Mucosa of descending colon (tissue), 3 donors: ENCODE results near the gene CELA3A. TPM values are rescaled to one million over a fixed set of nuclear protein-coding genes. Genes with fewer than 3 reads are reported as not detected.

Experiments used
- ATAC-seq: fragments of 200-7000 bp; cut with Tn5 transposase; one replicate; pipeline ENCODE4 v1.9.1; 2020; ENCODE audit warnings: mild to moderate bottlenecking, moderate library complexity
- DNase-seq, 3 donors: peaks; one replicate each; pipeline ENCODE4 v3.0.0-alpha.2; 2020
- H3K36me3 ChIP-seq: fragments of 200-600 bp; one replicate; pipeline ENCODE4 v1.8.0; 2021; ENCODE audit warnings: low read depth, mild to moderate bottlenecking
- H3K4me1 ChIP-seq: fragments of 200-600 bp; one replicate; pipeline ENCODE4 v1.8.0; 2021; ENCODE audit warnings: low read depth, mild to moderate bottlenecking
- H3K4me3 ChIP-seq: fragments of 200-600 bp; one replicate; pipeline ENCODE4 v1.8.0; 2021; ENCODE audit warnings: mild to moderate bottlenecking
- H3K9me3 ChIP-seq: fragments of 200-600 bp; one replicate; pipeline ENCODE4 v1.8.0; 2021; ENCODE audit warnings: mild to moderate bottlenecking
- intact Hi-C, 2 donors: fragments of 100-400 bp; cut with DNase I in 1 of 2; cut with micrococcal nuclease in 1 of 2; formaldehyde crosslinking; loops; one replicate each; pipeline versions ENCODE4 v1.11.0 to v1.11.1; 2022; cut with DNase I, micrococcal nuclease
- total RNA-seq, 3 donors: library from RNA; stranded (reverse); fragmentation: NEBNext Ultra II Directional in 2 of 3; extraction: Animal tissue kit (Norgen Biotek cat#: 25700) in 2 of 3; gene quantifications; one replicate each; pipeline versions ENCODE4 v1.2.1 to v1.2.4, GENCODE V29; 2021 to 2023
- TF ChIP-seq, protein P1 (sequence below): fragments of 200-600 bp; IDR thresholded peaks from one replicate; pipeline ENCODE4 v1.8.0; 2022; ENCODE audit warnings: antibody characterized with exemption, mild to moderate bottlenecking
- donor health status: DM: no; HTN: no; CAD: no; lungs with moderate emphysema.
- donor health status: DM: no; HTN: no; CAD: no.
- donor health status: DM: no; HTN: yes; CAD: no.

Gene CELA3A
- total RNA-seq, 3 donors from 2014 or later = 0.65 to 1.0 TPM; not detected in 1

DNA sequence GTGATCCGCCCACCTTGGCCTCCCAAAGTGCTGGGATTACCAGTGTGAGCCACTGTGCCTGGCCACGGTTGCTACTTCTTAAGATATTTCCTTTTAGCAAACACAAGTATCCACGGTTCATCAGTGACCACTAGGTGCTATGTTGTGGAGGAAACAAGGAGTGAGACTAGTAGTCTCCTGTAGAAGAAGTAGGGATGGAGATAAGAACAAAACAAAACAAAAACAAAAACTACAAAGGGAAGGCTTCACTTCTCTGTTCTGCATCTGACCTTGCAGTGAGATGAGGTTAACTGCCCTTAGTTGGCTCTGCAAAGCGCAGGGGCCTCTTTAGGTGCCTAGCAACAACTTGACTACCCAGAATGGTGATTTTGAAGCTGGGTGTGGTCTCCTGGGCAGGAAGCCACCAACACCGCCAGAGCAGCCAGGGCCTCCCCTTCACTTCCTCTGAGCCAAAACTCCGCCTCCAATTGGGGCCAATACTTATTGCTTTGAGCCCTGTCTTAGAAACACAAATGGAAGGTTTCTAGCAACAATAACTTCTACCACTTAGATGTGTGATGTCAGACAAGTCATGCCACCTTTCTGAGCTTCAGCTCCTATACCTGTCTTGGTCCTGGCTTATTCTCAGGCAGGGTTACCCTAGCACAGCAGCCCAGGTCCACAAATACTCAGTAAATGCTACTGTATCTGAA lies 38.3 kb downstream of the CELA3A start:
- intact Hi-C loops = no loop called here
- TF ChIP-seq, protein P1, sequence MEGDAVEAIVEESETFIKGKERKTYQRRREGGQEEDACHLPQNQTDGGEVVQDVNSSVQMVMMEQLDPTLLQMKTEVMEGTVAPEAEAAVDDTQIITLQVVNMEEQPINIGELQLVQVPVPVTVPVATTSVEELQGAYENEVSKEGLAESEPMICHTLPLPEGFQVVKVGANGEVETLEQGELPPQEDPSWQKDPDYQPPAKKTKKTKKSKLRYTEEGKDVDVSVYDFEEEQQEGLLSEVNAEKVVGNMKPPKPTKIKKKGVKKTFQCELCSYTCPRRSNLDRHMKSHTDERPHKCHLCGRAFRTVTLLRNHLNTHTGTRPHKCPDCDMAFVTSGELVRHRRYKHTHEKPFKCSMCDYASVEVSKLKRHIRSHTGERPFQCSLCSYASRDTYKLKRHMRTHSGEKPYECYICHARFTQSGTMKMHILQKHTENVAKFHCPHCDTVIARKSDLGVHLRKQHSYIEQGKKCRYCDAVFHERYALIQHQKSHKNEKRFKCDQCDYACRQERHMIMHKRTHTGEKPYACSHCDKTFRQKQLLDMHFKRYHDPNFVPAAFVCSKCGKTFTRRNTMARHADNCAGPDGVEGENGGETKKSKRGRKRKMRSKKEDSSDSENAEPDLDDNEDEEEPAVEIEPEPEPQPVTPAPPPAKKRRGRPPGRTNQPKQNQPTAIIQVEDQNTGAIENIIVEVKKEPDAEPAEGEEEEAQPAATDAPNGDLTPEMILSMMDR = no peak
- H3K36me3 ChIP-seq = no peaks in the 10 kb centered on the region
- DNase-seq (peak; percentile 82 to 89 (median 84)), ATAC-seq (peak; percentile 98)
- peaks cover 16% of the 10 kb centered on the region for H3K4me1 ChIP-seq
- H3K9me3 ChIP-seq = no peaks in the 10 kb centered on the region
- H3K4me3 ChIP-seq = no peak overlapping the region

- TF ChIP-seq, protein P1 = no peak
- peaks cover 16% of the 10 kb centered on the region for H3K4me1 ChIP-seq
- intact Hi-C loops = no loop called here
- no peaks in the 10 kb centered on the region for H3K36me3 ChIP-seq
- DNase-seq (no peak), ATAC-seq (no peak)
- no peaks in the 10 kb centered on the region for H3K9me3 ChIP-seq
- H3K4me3 ChIP-seq = no peak overlapping the region
Measured at GRCh38 chr1:22040286-22040623, 38.8 kb downstream of the CELA3A start.

DNA sequence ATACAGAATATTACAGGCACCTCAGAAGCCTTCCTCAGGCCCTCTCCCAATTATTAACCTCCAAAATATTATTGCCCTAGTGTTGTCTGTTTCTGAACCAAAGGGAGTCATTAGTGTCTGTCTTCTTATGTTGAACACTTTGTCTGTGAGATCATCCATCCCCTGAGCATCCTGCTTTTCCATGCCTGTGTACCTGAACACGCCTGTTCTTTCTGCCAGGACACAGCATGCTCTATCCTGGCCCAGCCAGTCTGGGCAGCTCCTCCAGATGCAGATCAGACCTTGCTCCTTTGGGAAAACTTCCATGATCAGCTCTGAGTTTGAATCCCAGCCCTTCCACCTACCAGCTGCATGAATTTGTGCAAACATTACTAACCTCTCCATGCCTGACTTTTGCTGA lies 40.0 kb downstream of the CELA3A start:
- intact Hi-C loops = no loop called here
- no peaks in the 10 kb centered on the region for H3K36me3 ChIP-seq
- no peak overlapping the region for H3K4me3 ChIP-seq
- no peak for ATAC-seq
- no peaks in the 10 kb centered on the region for H3K9me3 ChIP-seq
- DNase-seq = no peak
- peaks cover 16% of the 10 kb centered on the region for H3K4me1 ChIP-seq
- TF ChIP-seq, protein P1 = no peak

DNA sequence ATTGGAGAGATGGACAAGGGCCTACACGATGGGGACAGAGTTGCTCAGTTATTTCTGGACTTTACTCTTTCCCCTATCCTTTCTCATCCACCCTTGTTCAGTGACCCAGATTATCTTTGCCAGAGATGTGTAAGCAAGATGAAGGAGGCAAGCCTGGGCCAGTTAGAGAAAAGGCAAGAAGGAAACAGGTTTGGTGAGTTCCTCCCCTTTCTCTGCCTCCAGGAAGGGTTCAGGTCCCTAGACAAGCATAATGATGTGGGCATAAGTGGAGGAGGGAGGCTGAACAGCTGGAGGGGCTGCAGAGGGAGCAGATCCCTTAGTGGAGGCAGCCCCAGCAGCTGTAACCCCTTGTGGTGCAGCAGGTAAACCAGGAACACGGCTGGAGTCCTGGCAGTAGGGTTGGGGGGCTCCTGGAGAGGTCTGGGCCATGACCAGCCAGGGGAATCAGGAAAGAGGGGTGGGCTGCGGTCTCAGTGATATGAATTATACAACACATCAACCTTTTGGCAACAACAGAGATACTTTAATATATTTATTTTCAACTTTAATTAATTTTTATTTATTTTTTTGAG lies 41.8 kb downstream of the CELA3A start:
- no peak overlapping the region for H3K4me3 ChIP-seq
- H3K4me1 ChIP-seq = peaks cover 16% of the 10 kb centered on the region
- TF ChIP-seq, protein P1 = no peak
- DNase-seq = peak in 1 of 3 donors; percentile 24
- no peaks in the 10 kb centered on the region for H3K9me3 ChIP-seq
- intact Hi-C loops = no loop called here
- no peaks in the 10 kb centered on the region for H3K36me3 ChIP-seq
- ATAC-seq = peak; percentile 9

- H3K9me3 ChIP-seq = no peaks in the 10 kb centered on the region
- no peak for ATAC-seq
- H3K4me1 ChIP-seq = peaks cover 10% of the 10 kb centered on the region
- H3K4me3 ChIP-seq = no peak overlapping the region
- no peaks in the 10 kb centered on the region for H3K36me3 ChIP-seq
- peak in 1 of 3 donors; percentile 4 for DNase-seq
- intact Hi-C loops = no loop called here
- TF ChIP-seq, protein P1 = no peak
Measured at GRCh38 chr1:22044690-22045420, 43.4 kb downstream of the CELA3A start.
